Neural cell (in vitro differentiated cells): ENCODE measurements around the gene PGLYRP4. TPM values are rescaled to one million over a fixed set of nuclear protein-coding genes. Genes with fewer than 3 reads are reported as not detected.
A peak's percentile ranks its signal among the peaks of the same experiment; 100 is the strongest.

ENCODE experiments used
- H2AFZ ChIP-seq: fragments of 200-600, 300-800 bp; sonication (generic), shearing (Covaris generic); 2 replicates; pipeline ENCODE4 v1.6.0; 2014; ENCODE audit warnings: low read depth, mild to moderate bottlenecking, antibody characterized with exemption, low read length, moderate library complexity
- H3F3A ChIP-seq: fragments of 200-600 bp; shearing (Covaris generic); 2 replicates; pipeline ENCODE4 v1.6.1; 2016; ENCODE audit warnings: mild to moderate bottlenecking, moderate library complexity, mixed read lengths, antibody characterized with exemption, low read length; ENCODE audit not compliant: insufficient read depth, poor library complexity, severe bottlenecking
- H3K27ac ChIP-seq: fragments of 200-600, 300-800 bp; sonication (generic), shearing (Covaris generic); 2 replicates; pipeline ENCODE4 v1.5.1; 2014; ENCODE audit warnings: mild to moderate bottlenecking, low read length, moderate library complexity
- H3K27me3 ChIP-seq: fragments of 300-800, 200-600 bp; sonication (generic), shearing (Covaris generic); 2 replicates; pipeline ENCODE4 v1.6.0; 2014; ENCODE audit warnings: mild to moderate bottlenecking, low read depth, low read length, moderate library complexity; ENCODE audit not compliant: insufficient read depth
- H3K36me3 ChIP-seq: fragments of 300-800, 200-600 bp; sonication (generic), shearing (Covaris generic); 2 replicates; pipeline ENCODE4 v1.5.1; 2014; ENCODE audit warnings: mild to moderate bottlenecking, antibody characterized with exemption, low read length, moderate library complexity; ENCODE audit not compliant: insufficient read depth
- H3K4me2 ChIP-seq: fragments of 300-800, 200-600 bp; sonication (generic), shearing (Covaris generic); 2 replicates; pipeline ENCODE4 v1.6.0; 2014; ENCODE audit warnings: mild to moderate bottlenecking, low read length
- H3K4me3 ChIP-seq: fragments of 300-800, 200-600 bp; sonication (generic), shearing (Covaris generic); 2 replicates; pipeline ENCODE4 v1.5.1; 2014; ENCODE audit warnings: mild to moderate bottlenecking, low read length, moderate library complexity
- H3K79me2 ChIP-seq: fragments of 200-600 bp; shearing (Covaris generic); replicated peaks from 2 replicates; pipeline ENCODE4 v1.6.0; 2014; ENCODE audit warnings: mild to moderate bottlenecking, low read length, moderate library complexity; ENCODE audit not compliant: insufficient read depth
- H3K9ac ChIP-seq: fragments of 300-800, 200-600 bp; sonication (generic), shearing (Covaris generic); 2 replicates; pipeline ENCODE4 v1.6.1; 2016; ENCODE audit warnings: mild to moderate bottlenecking, low read length, mixed read lengths
- H3K9me2 ChIP-seq: fragments of 200-600 bp; shearing (Covaris generic); 2 replicates; pipeline ENCODE4 v1.6.1; 2016; ENCODE audit warnings: mild to moderate bottlenecking, low read length, mixed read lengths; ENCODE audit not compliant: insufficient read depth
- H3K9me3 ChIP-seq: fragments of 200-600, 300-800 bp; sonication (generic), shearing (Covaris generic); 2 replicates; pipeline ENCODE4 v1.6.1; 2016; ENCODE audit warnings: mild to moderate bottlenecking, mixed run types, low read length, moderate library complexity, mixed read lengths
- H4K20me1 ChIP-seq: fragments of 200-600 bp; shearing (Covaris generic); 2 replicates; pipeline ENCODE4 v1.6.1; 2016; ENCODE audit warnings: mild to moderate bottlenecking, mixed run types; ENCODE audit not compliant: insufficient read depth
- EP300 ChIP-seq: fragments of 450-650 bp; conservative IDR thresholded peaks from 2 replicates; pipeline ENCODE4 v1.6.1; 2014; ENCODE audit warnings: antibody characterized with exemption, mild to moderate bottlenecking, moderate library complexity; ENCODE audit not compliant: poor library complexity, severe bottlenecking
- EZH2 ChIP-seq: fragments of 200-600, 300-800 bp; shearing (Covaris generic), sonication (generic); IDR thresholded peaks from 2 replicates; pipeline ENCODE4 v1.6.1; 2014; ENCODE audit warnings: antibody characterized with exemption, low read length, borderline replicate concordance, mild to moderate bottlenecking; ENCODE audit not compliant: insufficient read depth, poor library complexity, severe bottlenecking
- MXI1 ChIP-seq: fragments of 450-650 bp; conservative IDR thresholded peaks from 2 replicates; pipeline ENCODE4 v1.6.1; 2014; ENCODE audit warnings: antibody characterized with exemption, mild to moderate bottlenecking; ENCODE audit not compliant: poor library complexity, severe bottlenecking
- POLR2AphosphoS5 ChIP-seq: IDR thresholded peaks from 2 replicates; pipeline ENCODE4 v1.6.1; 2012
- RAD21 ChIP-seq: fragments of 450-650 bp; conservative IDR thresholded peaks from 2 replicates; pipeline ENCODE4 v1.6.1; 2014; ENCODE audit warnings: antibody characterized with exemption, mild to moderate bottlenecking, moderate library complexity
- REST ChIP-seq: IDR thresholded peaks from 2 replicates; pipeline ENCODE4 v1.6.1; 2012; ENCODE audit warnings: borderline replicate concordance
- SMC3 ChIP-seq: fragments of 450-650 bp; conservative IDR thresholded peaks from 2 replicates; pipeline ENCODE4 v1.6.1; 2014; ENCODE audit warnings: antibody characterized with exemption, mild to moderate bottlenecking, moderate library complexity; ENCODE audit not compliant: poor library complexity
- TAF1 ChIP-seq: IDR thresholded peaks from 2 replicates; pipeline ENCODE4 v1.6.1; 2012; ENCODE audit warnings: low read depth
- polyA plus RNA-seq: library from polyadenylated mRNA; depleted of rRNA; stranded (reverse); fragments of >200 nt; gene quantifications from 2 replicates; pipeline ENCODE4 v1.2.3, GENCODE V29; 2014
- TF ChIP-seq, protein P1 (sequence below): fragments of 450-650 bp; IDR thresholded peaks from 2 replicates; pipeline ENCODE4 v1.5.1; 2014; ENCODE audit warnings: antibody characterized with exemption, mild to moderate bottlenecking, moderate library complexity; ENCODE audit not compliant: poor library complexity, severe bottlenecking

PGLYRP4 gene
- polyA plus RNA-seq, 1 donor from 2014 or later = not detected

DNA sequence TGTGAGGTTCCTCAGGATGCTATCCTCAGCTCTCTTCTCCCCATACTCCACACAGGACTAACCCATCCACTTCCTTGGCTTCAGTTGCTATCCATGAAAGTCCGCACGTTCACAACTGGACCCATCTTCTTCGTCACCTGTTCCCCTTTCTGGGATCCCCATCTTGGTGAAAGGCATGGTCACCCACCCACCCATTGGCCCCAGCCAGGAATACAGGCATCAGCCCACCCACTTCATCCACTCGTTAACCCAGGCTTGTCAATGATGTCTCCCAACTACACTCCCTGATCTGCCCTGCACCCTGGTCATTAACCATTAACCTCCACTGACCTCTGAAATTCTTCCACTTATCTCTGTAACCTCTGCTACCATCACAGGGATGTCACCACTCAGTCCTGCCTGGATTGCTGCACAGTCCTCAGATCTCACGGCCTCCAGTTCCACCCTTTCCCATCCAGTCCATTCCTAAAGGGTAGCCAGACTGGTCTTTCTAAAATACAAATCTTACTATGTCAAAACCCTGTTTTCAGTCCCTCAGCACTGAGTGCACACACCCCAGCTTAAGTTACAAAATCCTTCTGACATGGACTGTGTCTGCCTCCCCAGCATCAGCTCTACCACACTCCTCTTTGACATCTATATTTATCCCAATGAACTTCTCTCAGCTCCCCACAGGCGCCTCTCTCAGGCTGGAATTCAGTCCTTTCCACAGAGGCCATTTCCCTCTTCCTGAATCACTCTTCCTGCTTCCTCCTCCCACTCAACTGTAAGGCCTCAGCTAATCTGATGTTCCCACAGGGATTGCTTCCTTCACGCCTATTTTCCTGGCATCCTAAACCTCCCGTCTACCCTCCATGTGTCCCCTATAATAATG lies 10.4 kb downstream of the PGLYRP4 start:
- TF ChIP-seq MXI1 (no peak), EP300 (no peak), RAD21 (no peak)
- H4K20me1 ChIP-seq = no peaks in the 10 kb centered on the region
- no peak overlapping the region for H3K9ac ChIP-seq
- no peak overlapping the region for H3K4me3 ChIP-seq
- no peak overlapping the region for H3K4me2 ChIP-seq
- H2AFZ ChIP-seq = no peak overlapping the region
- H3F3A ChIP-seq = no peaks in the 10 kb centered on the region
- no peaks in the 10 kb centered on the region for H3K9me2 ChIP-seq
- no peak overlapping the region for H3K27ac ChIP-seq
- no peaks in the 10 kb centered on the region for H3K36me3 ChIP-seq
- H3K9me3 ChIP-seq = no peaks in the 10 kb centered on the region
- no peaks in the 10 kb centered on the region for H3K27me3 ChIP-seq
- no peaks in the 10 kb centered on the region for H3K79me2 ChIP-seq

GRCh38 chr1:153336650-153337049 lies 12.0 kb downstream of the PGLYRP4 start:
- Histone ChIP-seq H3K9ac (peak overlapping the region; percentile 44), H4K20me1 (no peaks in the 10 kb centered on the region), H3K4me3 (peak overlapping the region; percentile 45), H3K79me2 (no peaks in the 10 kb centered on the region), H3K9me3 (peaks cover 4% of the 10 kb centered on the region), H2AFZ (peak overlapping the region; percentile 42), H3K36me3 (no peaks in the 10 kb centered on the region), H3K27ac (peak overlapping the region; percentile 85), H3K4me2 (peak overlapping the region; percentile 31), H3K9me2 (no peaks in the 10 kb centered on the region), H3K27me3 (no peaks in the 10 kb centered on the region), H3F3A (no peaks in the 10 kb centered on the region)
- TF ChIP-seq TAF1 (no peak), REST (peak; percentile 21), POLR2AphosphoS5 (peak; percentile 30), EP300 (peak; percentile 22)

- no peak overlapping the region for H3K9ac ChIP-seq
- no peak overlapping the region for H3K27ac ChIP-seq
- no peak overlapping the region for H3K4me2 ChIP-seq
- no peak overlapping the region for H3K4me3 ChIP-seq
- no peaks in the 10 kb centered on the region for H3K79me2 ChIP-seq
- TF ChIP-seq MXI1 = no peak
- TF ChIP-seq RAD21 = no peak
- TF ChIP-seq TAF1 = no peak
- TF ChIP-seq EP300 = no peak
- TF ChIP-seq EZH2 = no peak
- TF ChIP-seq REST = no peak
- no peak for TF ChIP-seq SMC3
- TF ChIP-seq, protein P1, sequence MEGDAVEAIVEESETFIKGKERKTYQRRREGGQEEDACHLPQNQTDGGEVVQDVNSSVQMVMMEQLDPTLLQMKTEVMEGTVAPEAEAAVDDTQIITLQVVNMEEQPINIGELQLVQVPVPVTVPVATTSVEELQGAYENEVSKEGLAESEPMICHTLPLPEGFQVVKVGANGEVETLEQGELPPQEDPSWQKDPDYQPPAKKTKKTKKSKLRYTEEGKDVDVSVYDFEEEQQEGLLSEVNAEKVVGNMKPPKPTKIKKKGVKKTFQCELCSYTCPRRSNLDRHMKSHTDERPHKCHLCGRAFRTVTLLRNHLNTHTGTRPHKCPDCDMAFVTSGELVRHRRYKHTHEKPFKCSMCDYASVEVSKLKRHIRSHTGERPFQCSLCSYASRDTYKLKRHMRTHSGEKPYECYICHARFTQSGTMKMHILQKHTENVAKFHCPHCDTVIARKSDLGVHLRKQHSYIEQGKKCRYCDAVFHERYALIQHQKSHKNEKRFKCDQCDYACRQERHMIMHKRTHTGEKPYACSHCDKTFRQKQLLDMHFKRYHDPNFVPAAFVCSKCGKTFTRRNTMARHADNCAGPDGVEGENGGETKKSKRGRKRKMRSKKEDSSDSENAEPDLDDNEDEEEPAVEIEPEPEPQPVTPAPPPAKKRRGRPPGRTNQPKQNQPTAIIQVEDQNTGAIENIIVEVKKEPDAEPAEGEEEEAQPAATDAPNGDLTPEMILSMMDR = no peak
- TF ChIP-seq POLR2AphosphoS5 = no peak
- no peak overlapping the region for H2AFZ ChIP-seq
- no peaks in the 10 kb centered on the region for H3K9me2 ChIP-seq
- H3K36me3 ChIP-seq = no peaks in the 10 kb centered on the region
- H4K20me1 ChIP-seq = no peaks in the 10 kb centered on the region
- no peaks in the 10 kb centered on the region for H3K27me3 ChIP-seq
- H3F3A ChIP-seq = no peaks in the 10 kb centered on the region
- H3K9me3 ChIP-seq = peaks cover 8% of the 10 kb centered on the region
Observed at GRCh38 chr1:153333902-153334301, 14.7 kb downstream of the PGLYRP4 start.
